ENCODE measurements around the gene VASH2. TPM values are rescaled to one million over a fixed set of nuclear protein-coding genes. Genes with fewer than 3 reads are reported as not detected.

Gene VASH2
- total and polyA plus RNA-seq, 2 of the 4 experiments (the other 2 are of a cell fraction), result 0.90 to 1.2 TPM

- no peak overlapping the region for H3K4me3 ChIP-seq (ENCODE audit: insufficient read depth, low read depth, low read length)
- H3K4me2 ChIP-seq (ENCODE audit: low read depth, low read length), result no peak overlapping the region
- H2AK9ac ChIP-seq (replicated peaks; ENCODE audit: low read depth, low read length, poor library complexity), result no peak overlapping the region
- ATAC-seq (ENCODE audit: low read depth) (no peak), DNase-seq (no peak)
- intact Hi-C loops (cut with micrococcal nuclease) (no loop called here), in situ Hi-C loops (cut with MboI; ENCODE audit: low sequenced_read_pairs) (no loop called here), dilution Hi-C loops (cut with HindIII; ENCODE audit: low sequenced_read_pairs, unreplicated experiment) (no loop called here)
- no peak overlapping the region for H4K5ac ChIP-seq (ENCODE audit: low read depth, low read length)
- H3K23ac ChIP-seq (ENCODE audit: low read depth, low read length), result no peak overlapping the region
- peaks cover 5% of the 10 kb centered on the region for H3K4me1 ChIP-seq (ENCODE audit: control insufficient read depth, insufficient read depth, low read length)
- peaks cover 6% of the 10 kb centered on the region for H3K9me1 ChIP-seq (ENCODE audit: insufficient read depth, low read length)
- no peak overlapping the region for H3K56ac ChIP-seq (ENCODE audit: extremely low read depth, insufficient read depth, low read length)
- no peak overlapping the region for H2AFZ ChIP-seq (replicated peaks; ENCODE audit: low read length, poor library complexity)
- no peak overlapping the region for H2BK15ac ChIP-seq (ENCODE audit: low read depth, low read length)
- WGBS, 2 experiments (ENCODE audit: extremely low coverage in 2 of 2, insufficient read length in 1 of 2), result no CpG with 5 or more reads among the region's 5 CpGs
- no peak overlapping the region for H2BK5ac ChIP-seq (ENCODE audit: low read depth, low read length, poor library complexity, severe bottlenecking)
- H2AK5ac ChIP-seq (ENCODE audit: low read depth, low read length), result no peak overlapping the region
- BruUV-seq (replicated peaks), result no TSS peak
- H3K9ac ChIP-seq (ENCODE audit: low read depth, low read length), result no peak overlapping the region
- no peak overlapping the region for H3K27ac ChIP-seq (ENCODE audit: insufficient read depth, low read length)
- ChIA-PET POLR2A (ENCODE audit: unreplicated experiment) (no interaction called here), CTCF (no interaction called here)
- H3K79me1 ChIP-seq (ENCODE audit: low read depth in 1 of 2, low read length in 2 of 2), result no peaks in the 10 kb centered on the region; a peak in 1 of 4 replicates
- no peaks in the 10 kb centered on the region for H3K27me3 ChIP-seq (ENCODE audit: control insufficient read depth, insufficient read depth, low read length)
- H4K20me1 ChIP-seq (ENCODE audit: insufficient read depth, low read length), result no peaks in the 10 kb centered on the region
- H3K9me3 ChIP-seq (ENCODE audit: control insufficient read depth, insufficient read depth, low read length), result no peaks in the 10 kb centered on the region
- no peak overlapping the region for H2BK120ac ChIP-seq (ENCODE audit: low read depth, low read length)
- H3K14ac ChIP-seq (replicated peaks; ENCODE audit: low read depth, low read length), result no peak overlapping the region
- no peak overlapping the region for H3K4ac ChIP-seq (ENCODE audit: low read depth, low read length)
- no peak overlapping the region for H2BK20ac ChIP-seq (ENCODE audit: low read depth, low read length)
- H3K18ac ChIP-seq (ENCODE audit: low read depth, low read length), result no peak overlapping the region
- H3K36me3 ChIP-seq (ENCODE audit: control insufficient read depth, insufficient read depth, low read length), result peaks cover 38% of the 10 kb centered on the region
- no peak for TF ChIP-seq RCOR1 (IDR thresholded peaks at IDR 0.05; ENCODE audit: insufficient replicate concordance, low read length)
- TF ChIP-seq ELK1 (IDR thresholded peaks at IDR 0.05; ENCODE audit: borderline replicate concordance, low read depth, low read length), result no peak
- no peak for TF ChIP-seq FOS (IDR thresholded peaks at IDR 0.05; ENCODE audit: low read depth, low read length)
- no peak for TF ChIP-seq CEBPB (IDR thresholded peaks at IDR 0.05; ENCODE audit: low read depth, low read length)
- no peak for TF ChIP-seq CTCF (conservative IDR thresholded peaks at IDR 0.05; ENCODE audit: low read depth, low read length)
- no peak for TF ChIP-seq MAFK (IDR thresholded peaks at IDR 0.05; ENCODE audit: low read depth, low read length)
- H4K8ac ChIP-seq (ENCODE audit: low read depth in 2 of 2, low read length in 2 of 2), result no peak overlapping the region
- no peak overlapping the region for H4K91ac ChIP-seq (ENCODE audit: insufficient read depth, low read depth, low read length)
Measured at GRCh38 chr1:212962509-212962908, 12.2 kb downstream of the VASH2 start.
